Type B pancreatic cell (in vitro differentiated cells): ENCODE measurements around the gene NDUFS3. TPM values are rescaled to one million over a fixed set of nuclear protein-coding genes. Genes with fewer than 3 reads are reported as not detected.

ENCODE experiments used
- DNase-seq: peaks from one replicate; pipeline ENCODE4 v3.0.0; 2021; ENCODE audit warnings: mixed read lengths; ENCODE audit not compliant: unreplicated experiment; ENCODE audit errors: extremely low spot score
- H3K27ac Mint-ChIP-seq: 2 replicates; pipeline ENCODE4 v1.8.0; 2021; ENCODE audit warnings: mild to moderate bottlenecking, mixed read lengths
- H3K27me3 Mint-ChIP-seq: 2 replicates; pipeline ENCODE4 v1.8.0; 2021; ENCODE audit warnings: mixed read lengths
- H3K36me3 Mint-ChIP-seq: 2 replicates; pipeline ENCODE4 v1.8.0; 2021; ENCODE audit warnings: mixed read lengths
- H3K4me1 Mint-ChIP-seq: one replicate; pipeline ENCODE4 v1.8.0; 2021; ENCODE audit warnings: mixed read lengths; ENCODE audit not compliant: unreplicated experiment
- H3K4me3 Mint-ChIP-seq: 2 replicates; pipeline ENCODE4 v1.8.0; 2021; ENCODE audit warnings: mild to moderate bottlenecking, mixed read lengths
- H3K9me3 Mint-ChIP-seq: 2 replicates; pipeline ENCODE4 v1.8.0; 2021; ENCODE audit warnings: mixed read lengths
- CTCF ChIP-seq: fragments of 200-600 bp; sonication (generic); conservative IDR thresholded peaks from 2 replicates; pipeline ENCODE4 v1.5.0; 2021; ENCODE audit warnings: antibody characterized with exemption, mild to moderate bottlenecking
- total RNA-seq: library from RNA; stranded (reverse); gene quantifications from 2 replicates; pipeline ENCODE4 v1.2.1, GENCODE V29; 2021; ENCODE audit warnings: low replicate concordance

The NDUFS3 gene
- total RNA-seq, 1 donor from 2014 or later, result 161 TPM

GRCh38 chr11:47589584-47589976 lies 10.7 kb downstream of the NDUFS3 start:
- no peak for TF ChIP-seq CTCF
- Mint-ChIP-seq H3K27ac (no peak overlapping the region), H3K36me3 (peaks cover under 1% of the 10 kb centered on the region), H3K4me3 (no peak overlapping the region), H3K4me1 (peaks cover 12% of the 10 kb centered on the region), H3K9me3 (no peaks in the 10 kb centered on the region), H3K27me3 (peaks cover 25% of the 10 kb centered on the region)
- no peak for DNase-seq

- Mint-ChIP-seq H3K27ac (no peak overlapping the region), H3K36me3 (no peaks in the 10 kb centered on the region), H3K9me3 (no peaks in the 10 kb centered on the region), H3K4me3 (no peak overlapping the region), H3K27me3 (peaks cover 31% of the 10 kb centered on the region), H3K4me1 (peaks cover 15% of the 10 kb centered on the region)
- TF ChIP-seq CTCF, result no peak
- DNase-seq, result no peak
These were observed 11.3 kb downstream of the NDUFS3 start for GRCh38 chr11:47589977-47590861.

- no peaks in the 10 kb centered on the region for H3K9me3 Mint-ChIP-seq
- H3K27me3 Mint-ChIP-seq, result peaks cover 40% of the 10 kb centered on the region
- peaks cover 10% of the 10 kb centered on the region for H3K4me1 Mint-ChIP-seq
- no peak for TF ChIP-seq CTCF
- H3K27ac Mint-ChIP-seq, result no peak overlapping the region
- DNase-seq, result no peak
- H3K4me3 Mint-ChIP-seq, result no peak overlapping the region
- no peaks in the 10 kb centered on the region for H3K36me3 Mint-ChIP-seq
These were observed 12.9 kb downstream of the NDUFS3 start for GRCh38 chr11:47591764-47592163.

GRCh38 chr11:47592251-47592650 lies 13.4 kb downstream of the NDUFS3 start:
- TF ChIP-seq CTCF, result no peak
- H3K9me3 Mint-ChIP-seq, result no peaks in the 10 kb centered on the region
- H3K36me3 Mint-ChIP-seq, result no peaks in the 10 kb centered on the region
- H3K27me3 Mint-ChIP-seq, result peaks cover 40% of the 10 kb centered on the region
- no peak for DNase-seq
- H3K4me1 Mint-ChIP-seq, result peaks cover 10% of the 10 kb centered on the region
- peak overlapping the region; percentile 41 for H3K4me3 Mint-ChIP-seq
- H3K27ac Mint-ChIP-seq, result no peak overlapping the region

GRCh38 chr11:47592970-47593369 lies 14.1 kb downstream of the NDUFS3 start:
- no peaks in the 10 kb centered on the region for H3K9me3 Mint-ChIP-seq
- no peak for DNase-seq
- H3K4me3 Mint-ChIP-seq, result peak overlapping the region; percentile 82
- H3K27ac Mint-ChIP-seq, result no peak overlapping the region
- H3K27me3 Mint-ChIP-seq, result peaks cover 40% of the 10 kb centered on the region
- no peak for TF ChIP-seq CTCF
- peaks cover 10% of the 10 kb centered on the region for H3K4me1 Mint-ChIP-seq
- H3K36me3 Mint-ChIP-seq, result no peaks in the 10 kb centered on the region
